Nephron progenitor cell (in vitro differentiated cells): ENCODE results near the gene CCER1.
A peak's percentile ranks its signal among the peaks of the same experiment; 100 is the strongest.

Experiments
- DNase-seq: peaks from one replicate; pipeline ENCODE4 v3.0.0; 2021
- H3K27ac Mint-ChIP-seq: 2 replicates; pipeline ENCODE4 v1.8.0; 2021; ENCODE audit warnings: mild to moderate bottlenecking, moderate library complexity, mixed read lengths
- H3K27me3 Mint-ChIP-seq: 2 replicates; pipeline ENCODE4 v1.8.0; 2021; ENCODE audit warnings: mild to moderate bottlenecking, low read depth, mixed read lengths; ENCODE audit not compliant: poor library complexity
- H3K36me3 Mint-ChIP-seq: 2 replicates; pipeline ENCODE4 v1.8.0; 2021; ENCODE audit warnings: low read depth, mixed read lengths
- H3K4me1 Mint-ChIP-seq: 2 replicates; pipeline ENCODE4 v1.8.0; 2021; ENCODE audit warnings: mixed read lengths
- H3K4me3 Mint-ChIP-seq: 2 replicates; pipeline ENCODE4 v1.8.0; 2021; ENCODE audit warnings: mild to moderate bottlenecking, moderate library complexity, mixed read lengths
- H3K9me3 Mint-ChIP-seq: 2 replicates; pipeline ENCODE4 v1.8.0; 2021; ENCODE audit warnings: mild to moderate bottlenecking, moderate library complexity, mixed read lengths
- CTCF ChIP-seq: fragments of 200-600 bp; sonication (generic); IDR thresholded peaks from 2 replicates; pipeline ENCODE4 v1.5.0; 2021; ENCODE audit warnings: antibody characterized with exemption

CCER1 gene

GRCh38 chr12:90958347-90958746 lies 3.4 kb upstream of the CCER1 start:
- Mint-ChIP-seq H3K4me3 (no peak overlapping the region), H3K9me3 (no peaks in the 10 kb centered on the region)

GRCh38 chr12:90954428-90954827 lies 548 bp downstream of the CCER1 start:
- Mint-ChIP-seq H3K9me3 (no peaks in the 10 kb centered on the region), H3K27me3 (peaks cover 11% of the 10 kb centered on the region), H3K27ac (no peak overlapping the region), H3K4me1 (no peaks in the 10 kb centered on the region), H3K4me3 (no peak overlapping the region), H3K36me3 (no peaks in the 10 kb centered on the region)
- no peak for DNase-seq
- no peak for TF ChIP-seq CTCF

More at GRCh38 chr12:90958347-90958746, 3.4 kb upstream of the CCER1 start:
- H3K4me1 Mint-ChIP-seq = no peaks in the 10 kb centered on the region
- DNase-seq = no peak
- H3K36me3 Mint-ChIP-seq = no peaks in the 10 kb centered on the region
- TF ChIP-seq CTCF = no peak
- peaks cover 7% of the 10 kb centered on the region for H3K27me3 Mint-ChIP-seq
- H3K27ac Mint-ChIP-seq = no peak overlapping the region

GRCh38 chr12:90953956-90954421 lies 987 bp downstream of the CCER1 start:
- Mint-ChIP-seq H3K4me3 (no peak overlapping the region), H3K9me3 (no peaks in the 10 kb centered on the region), H3K27ac (no peak overlapping the region), H3K36me3 (no peaks in the 10 kb centered on the region), H3K4me1 (no peaks in the 10 kb centered on the region), H3K27me3 (peaks cover 11% of the 10 kb centered on the region)
- DNase-seq = peak; percentile 18
- TF ChIP-seq CTCF = peak; percentile 16

- no peaks in the 10 kb centered on the region for H3K9me3 Mint-ChIP-seq
- no peak for DNase-seq
- H3K4me1 Mint-ChIP-seq = peaks cover 11% of the 10 kb centered on the region
- no peak for TF ChIP-seq CTCF
- H3K27me3 Mint-ChIP-seq = peaks cover 8% of the 10 kb centered on the region
- H3K27ac Mint-ChIP-seq = no peak overlapping the region
- H3K4me3 Mint-ChIP-seq = no peak overlapping the region
- no peaks in the 10 kb centered on the region for H3K36me3 Mint-ChIP-seq
These were observed 3.4 kb downstream of the CCER1 start for GRCh38 chr12:90951432-90952105.

GRCh38 chr12:90947869-90948268 lies 7.1 kb downstream of the CCER1 start:
- Mint-ChIP-seq H3K9me3 (no peaks in the 10 kb centered on the region), H3K27me3 (peaks cover 3% of the 10 kb centered on the region), H3K27ac (no peak overlapping the region), H3K4me1 (peaks cover 15% of the 10 kb centered on the region), H3K4me3 (no peak overlapping the region), H3K36me3 (no peaks in the 10 kb centered on the region)
- no peak for DNase-seq
- no peak for TF ChIP-seq CTCF

- peaks cover 15% of the 10 kb centered on the region for H3K4me1 Mint-ChIP-seq
- no peaks in the 10 kb centered on the region for H3K27me3 Mint-ChIP-seq
- H3K9me3 Mint-ChIP-seq = no peaks in the 10 kb centered on the region
- TF ChIP-seq CTCF = peak; percentile 52
- no peak overlapping the region for H3K27ac Mint-ChIP-seq
- H3K4me3 Mint-ChIP-seq = no peak overlapping the region
- H3K36me3 Mint-ChIP-seq = no peaks in the 10 kb centered on the region
- DNase-seq = no peak
These were observed 9.8 kb downstream of the CCER1 start for GRCh38 chr12:90945070-90945649.
